Tibial artery (tissue), 4 donors: ENCODE data around the gene RAP2C.
A peak's percentile ranks its signal among the peaks of the same experiment; 100 is the strongest.

Experiments used
- DNase-seq, 2 donors: peaks; one replicate each; pipeline ENCODE4 v3.0.0-alpha.2; 2019
- H3K27ac ChIP-seq, 2 donors: fragments of 200-600 bp; sonication (generic) in 1 of 2; 1 replicate in 1 of 2; 2 replicates in 1 of 2; pipeline ENCODE4 v1.5.1; 2018 to 2019; ENCODE audit warnings: mild to moderate bottlenecking in 1 of 2
- H3K27me3 ChIP-seq, 2 donors: fragments of 200-600 bp; sonication (generic) in 1 of 2; one replicate each; pipeline versions ENCODE4 v1.5.1 to v1.6.0; 2016 to 2019
- H3K36me3 ChIP-seq, 3 donors: fragments of 200-600 bp; sonication (generic) in 2 of 3; one replicate each; pipeline ENCODE4 v1.5.1; 2016 to 2019; ENCODE audit warnings: mild to moderate bottlenecking in 2 of 3
- H3K4me1 ChIP-seq, 4 donors: fragments of 200-600 bp; sonication (generic) in 2 of 4; 1 replicate in 3 of 4; 2 replicates in 1 of 4; pipeline ENCODE4 v1.5.1; 2016 to 2019
- H3K4me3 ChIP-seq, 2 donors: fragments of 200-600 bp; sonication (generic) in 1 of 2; 1 replicate in 1 of 2; 2 replicates in 1 of 2; pipeline ENCODE4 v1.5.1; 2018 to 2019; ENCODE audit warnings: mild to moderate bottlenecking in 2 of 2
- H3K9me3 ChIP-seq, 3 donors: fragments of 200-600 bp; sonication (generic) in 1 of 3; one replicate each; pipeline ENCODE4 v1.5.1; 2016 to 2019
- CTCF ChIP-seq, 2 experiments: fragments of 200-600 bp in 1 of 2; fragments of 450-650 bp in 1 of 2; IDR thresholded peaks; one replicate each; pipeline ENCODE4 v1.5.1; 2017 to 2019; ENCODE audit warnings: antibody characterized with exemption in 2 of 2, mild to moderate bottlenecking in 1 of 2, moderate library complexity in 1 of 2
- intact Hi-C: fragments of 100-400 bp; cut with DNase I; formaldehyde crosslinking; loops from one replicate; pipeline ENCODE4 v1.15.0; 2023; ENCODE audit warnings: low total_unique reads

RAP2C gene

DNA sequence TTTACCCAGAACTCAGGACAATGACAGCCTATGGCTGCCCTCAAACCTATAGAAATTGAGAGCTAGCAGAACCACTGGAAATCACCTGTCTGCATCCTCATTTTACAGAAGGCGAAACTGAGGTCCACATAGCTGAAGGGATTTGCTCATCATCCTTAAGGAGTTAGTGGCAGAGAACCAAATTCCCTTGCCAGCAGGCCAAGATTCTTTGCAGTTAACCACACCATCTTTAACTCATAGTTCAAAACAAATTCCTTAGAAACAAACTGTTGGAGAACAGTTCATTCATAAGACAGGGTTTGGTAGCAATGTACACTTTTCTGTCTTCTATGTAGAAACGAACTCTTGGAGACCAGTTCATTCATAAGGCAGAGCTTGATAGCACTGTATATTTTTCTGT, 37.9 kb upstream of the RAP2C start:
- Histone ChIP-seq H3K27ac (no peak overlapping the region), H3K4me3 (no peak overlapping the region), H3K27me3 (no peaks in the 10 kb centered on the region), H3K9me3 (no peaks in the 10 kb centered on the region), H3K36me3 (no peaks in the 10 kb centered on the region), H3K4me1 (no peaks in the 10 kb centered on the region)
- intact Hi-C loops: no loop called here
- no peak for TF ChIP-seq CTCF (IDR thresholded peaks at IDR 0.05)
- DNase-seq: no peak

DNA sequence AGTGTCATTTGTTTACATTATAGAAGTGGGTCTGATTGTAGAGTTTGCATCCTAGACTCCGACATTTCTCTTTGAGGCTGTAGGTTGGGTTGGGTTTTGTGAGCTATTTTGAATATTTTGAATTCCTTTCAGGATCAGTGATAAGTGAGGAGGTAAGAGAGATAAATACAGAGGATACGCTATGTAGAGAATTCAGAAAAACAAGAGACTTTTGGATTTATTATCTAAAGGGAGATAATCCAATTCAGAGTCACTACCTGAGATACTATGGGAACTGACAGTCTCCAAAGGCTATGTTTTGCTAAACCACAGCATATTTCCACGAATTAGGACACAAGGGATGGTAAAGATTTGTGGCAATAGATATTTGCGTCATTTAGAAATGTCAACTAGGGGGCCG, 16.9 kb upstream of the RAP2C start:
- Histone ChIP-seq H3K36me3 (no peaks in the 10 kb centered on the region), H3K4me1 (no peaks in the 10 kb centered on the region), H3K27ac (no peak overlapping the region), H3K9me3 (no peaks in the 10 kb centered on the region), H3K4me3 (no peak overlapping the region), H3K27me3 (no peaks in the 10 kb centered on the region)
- TF ChIP-seq CTCF (IDR thresholded peaks at IDR 0.05): no peak
- intact Hi-C loops: no loop called here
- DNase-seq: no peak

DNA sequence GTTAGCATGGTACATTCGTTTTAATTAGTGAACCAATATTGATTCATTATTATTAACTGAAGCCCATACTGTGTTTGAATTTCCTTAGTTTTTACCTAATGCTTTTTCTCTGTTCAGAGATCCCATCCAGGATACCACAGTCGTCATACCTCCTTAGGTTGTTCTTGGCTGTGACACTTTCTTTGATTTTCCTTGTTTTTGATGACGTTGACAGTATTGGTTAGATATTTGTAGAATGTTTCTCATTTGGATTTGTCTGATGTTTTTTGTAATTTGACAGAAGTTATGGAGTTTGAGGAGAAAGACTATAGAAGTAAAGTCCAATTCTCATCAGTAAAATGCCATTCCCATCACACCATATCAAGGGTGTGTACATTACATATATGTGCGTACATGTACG, 16.2 kb upstream of the RAP2C start:
- Histone ChIP-seq H3K4me3 (no peak overlapping the region), H3K4me1 (no peaks in the 10 kb centered on the region), H3K27me3 (no peaks in the 10 kb centered on the region), H3K9me3 (no peaks in the 10 kb centered on the region), H3K27ac (no peak overlapping the region), H3K36me3 (no peaks in the 10 kb centered on the region)
- no peak for TF ChIP-seq CTCF (IDR thresholded peaks at IDR 0.05)
- intact Hi-C loops: no loop called here
- no peak for DNase-seq

DNA sequence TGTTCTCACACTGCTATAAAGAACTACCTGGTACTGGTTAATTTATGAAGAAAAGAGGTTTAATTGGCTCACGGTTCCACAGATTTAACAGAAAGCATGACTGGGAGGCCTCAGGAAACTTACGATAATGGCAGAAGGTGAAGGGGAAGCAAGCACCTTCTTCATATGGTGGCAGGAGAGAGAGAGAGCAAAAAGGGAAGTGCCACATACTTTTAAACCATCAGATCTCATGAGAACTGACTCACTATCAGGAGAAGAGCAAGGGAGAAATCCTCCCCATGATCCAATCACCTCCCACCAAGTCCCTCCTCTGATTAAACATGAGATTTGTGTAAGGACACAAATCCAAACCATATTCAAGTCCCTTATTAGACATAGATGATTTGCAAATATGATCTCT, 12.3 kb upstream of the RAP2C start:
- intact Hi-C loops: no loop called here
- Histone ChIP-seq H3K4me1 (no peaks in the 10 kb centered on the region), H3K36me3 (no peaks in the 10 kb centered on the region), H3K9me3 (no peaks in the 10 kb centered on the region), H3K27ac (no peak overlapping the region), H3K27me3 (no peaks in the 10 kb centered on the region), H3K4me3 (no peak overlapping the region)
- DNase-seq: no peak
- TF ChIP-seq CTCF (IDR thresholded peaks at IDR 0.05): no peak

DNA sequence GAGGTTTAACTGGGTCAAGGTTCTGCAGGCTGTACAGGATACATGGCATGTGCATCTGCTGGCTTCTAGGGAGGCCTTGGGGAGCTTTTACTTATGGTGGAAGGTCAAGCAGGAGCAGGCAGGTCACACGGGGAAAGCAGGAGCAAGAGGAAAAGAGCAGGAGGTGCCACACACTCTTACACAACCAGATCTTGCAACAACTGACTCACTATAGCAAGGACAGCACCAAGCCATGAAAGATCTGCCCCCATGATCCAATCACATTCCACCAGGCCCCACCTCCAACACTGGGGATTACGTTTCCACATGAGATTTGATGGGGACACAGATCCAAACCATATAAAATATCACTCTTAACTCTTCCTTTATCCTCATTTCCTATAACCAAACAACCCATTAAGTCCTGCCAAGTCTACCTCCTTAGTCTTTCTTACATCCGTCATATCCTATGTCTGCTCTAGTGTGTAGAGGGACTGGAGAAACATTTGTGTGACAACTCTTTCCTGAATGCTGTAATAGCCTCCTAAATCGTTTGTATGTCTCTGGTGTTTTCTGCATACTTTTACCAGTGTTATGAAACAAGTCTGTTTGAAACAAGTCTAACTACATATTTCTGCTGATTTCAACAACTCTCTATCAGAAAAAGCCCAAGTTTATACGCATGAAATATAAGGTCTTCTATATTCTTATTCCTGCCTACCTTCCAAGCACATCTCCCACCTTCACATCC, 8.3 kb upstream of the RAP2C start:
- DNase-seq: no peak
- no peaks in the 10 kb centered on the region for H3K27me3 ChIP-seq
- H3K4me3 ChIP-seq: no peak overlapping the region
- H3K36me3 ChIP-seq: no peaks in the 10 kb centered on the region
- no peak overlapping the region for H3K27ac ChIP-seq
- H3K4me1 ChIP-seq: no peaks in the 10 kb centered on the region
- intact Hi-C loops: no loop called here
- TF ChIP-seq CTCF (IDR thresholded peaks at IDR 0.05): no peak
- no peaks in the 10 kb centered on the region for H3K9me3 ChIP-seq

- Histone ChIP-seq H3K4me1 (no peaks in the 10 kb centered on the region), H3K4me3 (no peak overlapping the region), H3K9me3 (no peaks in the 10 kb centered on the region), H3K36me3 (no peaks in the 10 kb centered on the region), H3K27ac (no peak overlapping the region), H3K27me3 (no peaks in the 10 kb centered on the region)
- peak; percentile 6 to 8 for TF ChIP-seq CTCF (IDR thresholded peaks at IDR 0.05)
- intact Hi-C loops: no loop called here
- no peak for DNase-seq
Observed at GRCh38 chrX:132226169-132226568, 6.9 kb upstream of the RAP2C start.
